NCI-H187 (cell line): ENCODE results near the gene GDI2.
"Not testable (repeated sequence)": the region's sequence is repeated elsewhere in the genome, so short reads cannot be mapped to it uniquely, and the experiment has no call there.

Experiments used
- DNase-seq, 2 experiments: peaks; one replicate each; lab custom pipeline; 2025; lab: John Stamatoyannopoulos, UW

GDI2 gene

DNA sequence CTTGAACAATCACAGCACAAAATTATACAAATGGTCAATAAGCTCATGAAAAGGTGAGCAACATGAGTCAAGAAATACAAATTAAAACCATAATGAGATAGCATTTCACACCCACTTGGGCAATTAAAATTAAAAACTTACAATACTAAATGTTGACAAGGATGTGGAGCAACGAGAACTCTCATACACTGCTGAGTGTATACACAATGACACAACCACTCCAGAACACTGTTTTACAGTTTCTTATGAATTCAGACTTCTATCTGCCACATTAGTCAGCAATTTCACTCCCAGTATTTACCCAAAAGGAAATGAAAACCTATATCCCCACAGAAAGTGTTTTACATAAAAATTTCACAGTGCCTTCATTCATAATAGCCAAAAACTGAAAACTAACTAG, 31.1 kb downstream of the GDI2 start:
- DNase-seq = no peak

DNA sequence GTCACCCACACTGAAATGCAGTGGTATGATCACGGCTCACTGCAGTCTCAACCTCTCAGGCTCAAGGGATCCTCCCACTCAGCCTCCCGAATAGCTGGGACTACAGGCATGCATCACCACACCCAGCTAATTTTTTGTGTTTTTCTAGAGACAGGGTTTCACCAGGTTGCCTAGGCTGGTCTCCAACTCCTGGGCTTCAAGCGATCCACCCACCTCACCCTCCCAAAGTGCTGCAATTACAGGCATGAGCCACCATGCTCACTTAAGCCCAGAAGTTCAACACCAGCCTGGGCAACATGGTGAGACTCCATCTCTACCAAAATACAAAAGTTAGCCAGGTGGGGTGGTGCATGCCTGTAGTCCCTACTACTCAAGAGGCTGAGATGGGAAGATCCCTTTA, 33.5 kb downstream of the GDI2 start:
- DNase-seq = no peak

DNA sequence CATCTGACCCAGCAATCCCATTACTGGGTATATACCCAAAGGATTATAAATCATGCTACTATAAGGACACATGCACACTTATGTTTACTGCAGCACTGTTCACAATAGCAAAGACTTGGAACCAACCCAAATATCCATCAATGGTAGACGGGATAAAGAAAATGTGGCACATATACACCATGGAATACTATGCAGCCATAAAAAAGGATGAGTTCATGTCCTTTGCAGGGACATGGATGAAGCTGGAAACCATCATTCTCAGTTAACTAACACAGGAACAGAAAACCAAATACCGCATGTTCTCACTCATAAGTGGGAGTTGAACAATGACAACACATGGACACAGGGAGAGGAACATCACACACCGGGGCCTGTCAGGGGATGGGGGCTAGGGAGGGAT, 35.5 kb downstream of the GDI2 start:
- DNase-seq = not testable (repeated sequence)

DNA sequence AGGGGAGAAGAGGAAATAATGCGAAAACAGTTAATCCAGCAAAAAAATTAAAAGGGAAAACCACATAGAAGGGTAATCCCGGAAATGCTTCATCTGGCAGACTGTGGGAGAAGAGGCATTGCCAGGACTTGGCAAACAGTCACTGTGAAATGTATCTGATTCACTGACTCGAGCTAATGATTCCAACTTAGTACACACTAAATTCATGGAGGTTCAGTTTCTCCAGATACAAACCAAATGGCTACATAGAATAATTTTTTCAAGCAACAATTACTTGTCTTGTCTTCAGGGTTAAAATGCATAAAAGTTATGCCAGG, 36.4 kb downstream of the GDI2 start:
- no peak for DNase-seq

DNA sequence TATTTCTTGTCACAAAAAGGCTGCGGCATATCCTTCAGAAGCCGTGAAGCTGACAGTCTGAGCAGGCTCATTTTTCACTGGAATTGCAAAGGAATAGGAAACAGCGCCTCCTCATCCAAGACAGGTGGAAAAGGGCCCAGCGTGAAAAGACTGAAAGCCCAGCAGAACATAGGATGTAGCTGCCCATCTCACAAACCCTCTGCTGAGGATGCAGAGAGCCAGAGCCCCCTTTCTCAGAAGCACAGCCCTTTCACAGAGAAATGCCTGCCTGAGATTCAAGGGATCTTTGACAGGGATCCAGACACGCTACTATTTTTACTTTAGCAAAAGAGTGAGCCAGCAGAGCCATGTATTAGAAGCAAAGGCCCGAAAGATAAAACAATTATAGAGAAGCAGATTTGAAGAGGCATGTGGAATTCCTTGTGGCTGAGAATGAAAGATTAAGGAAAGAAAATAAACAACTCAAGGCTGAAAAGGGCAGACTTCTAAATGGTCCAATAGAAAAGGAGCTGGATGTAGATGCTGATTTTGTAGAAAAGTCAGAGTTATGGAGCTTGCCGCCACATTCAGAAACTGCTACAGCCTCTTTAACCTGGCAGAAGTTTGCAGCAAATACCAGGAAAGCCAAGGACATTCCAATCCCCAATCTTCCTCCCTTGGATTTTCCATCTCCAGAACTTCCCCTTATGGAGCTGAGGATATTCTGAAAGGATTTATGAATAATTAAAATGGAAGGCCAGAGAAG, 36.9 kb downstream of the GDI2 start:
- DNase-seq = no peak

DNA sequence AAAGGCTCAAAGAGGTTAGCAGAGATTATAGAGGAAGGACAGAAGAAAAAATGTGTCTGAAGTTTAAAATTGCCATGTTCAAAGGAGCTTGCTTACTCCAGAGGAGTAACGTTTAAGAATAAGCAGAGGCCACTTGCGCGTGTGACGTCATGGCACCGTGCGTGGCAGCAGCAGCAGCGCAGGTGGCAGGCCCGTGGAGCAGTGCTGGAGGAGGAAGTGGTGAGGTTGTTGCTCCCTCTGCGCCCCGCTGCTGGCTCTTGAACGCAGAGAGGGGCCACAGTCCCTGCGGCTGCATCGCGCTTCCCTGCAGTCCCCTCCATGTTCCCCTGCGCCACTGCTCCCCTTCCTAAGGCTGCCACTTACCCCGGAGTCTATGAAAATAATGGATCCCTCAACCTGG, 37.5 kb downstream of the GDI2 start:
- DNase-seq = no peak

DNA sequence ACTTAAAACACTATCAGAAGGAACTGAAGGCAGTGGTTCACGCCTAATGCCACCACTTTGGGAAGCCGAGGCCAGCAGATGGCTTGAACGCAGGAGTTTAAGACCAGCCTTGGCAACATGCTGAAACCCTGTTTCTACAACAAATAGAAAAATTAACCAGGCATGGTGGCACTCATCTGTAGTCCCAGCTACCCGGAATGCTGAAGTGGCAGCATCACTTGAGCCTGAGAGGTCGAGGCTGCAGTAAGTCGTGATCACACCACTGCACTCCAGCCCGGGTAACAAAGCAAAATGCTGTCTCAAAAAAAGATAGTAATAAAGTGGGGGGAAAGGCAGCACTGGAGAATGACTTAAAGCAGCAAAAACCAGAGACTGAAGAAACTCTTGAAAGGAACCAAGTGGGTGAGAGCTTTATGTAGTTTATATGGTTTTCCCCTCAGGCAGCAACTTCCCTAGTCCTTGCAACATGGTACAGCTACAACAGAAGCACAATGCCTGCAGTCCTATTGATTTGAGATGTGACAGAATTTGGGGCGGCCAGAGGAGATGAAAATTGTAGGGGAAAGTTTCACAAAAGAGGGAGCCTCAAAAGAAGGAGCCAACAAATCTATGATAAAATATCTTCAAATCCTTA, 38.1 kb downstream of the GDI2 start:
- DNase-seq = no peak

DNA sequence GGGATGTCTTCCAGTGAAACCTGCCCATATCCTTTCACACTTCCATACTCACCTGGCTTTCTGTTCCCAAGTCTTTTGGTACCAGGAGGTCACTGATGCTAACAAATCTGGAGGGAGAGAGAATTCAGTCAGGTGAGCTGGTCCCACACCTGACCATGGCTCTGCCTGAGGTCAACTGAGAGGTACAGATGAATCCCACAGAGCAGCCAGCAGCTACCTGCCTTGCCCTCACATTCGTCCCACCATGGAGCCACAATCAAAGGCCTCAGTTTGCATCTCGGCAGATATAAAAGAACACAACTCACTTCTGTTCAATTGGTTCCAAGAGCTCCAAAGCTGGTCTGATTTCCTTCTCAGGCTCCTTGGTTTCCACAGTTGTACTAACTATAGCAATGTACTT, 47.0 kb downstream of the GDI2 start:
- DNase-seq = no peak

DNA sequence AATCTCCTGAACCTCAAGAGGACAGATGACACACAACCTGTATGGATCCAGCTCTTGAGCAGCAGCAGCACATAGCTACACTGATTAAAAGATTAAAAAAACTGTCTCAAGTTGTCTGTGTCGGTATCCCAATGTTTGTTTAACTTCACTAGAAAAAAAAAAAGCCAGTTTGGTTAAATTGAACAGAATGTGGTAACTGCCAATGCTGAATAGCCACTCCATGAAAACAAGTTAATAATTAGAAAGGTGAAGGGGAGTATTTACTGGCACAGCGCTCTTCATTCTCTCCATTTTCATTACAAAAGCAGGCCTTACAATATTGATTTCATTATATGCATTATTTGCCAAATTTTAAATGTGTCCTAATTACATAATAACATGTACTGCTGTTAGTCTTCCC, 47.6 kb downstream of the GDI2 start:
- no peak for DNase-seq

DNA sequence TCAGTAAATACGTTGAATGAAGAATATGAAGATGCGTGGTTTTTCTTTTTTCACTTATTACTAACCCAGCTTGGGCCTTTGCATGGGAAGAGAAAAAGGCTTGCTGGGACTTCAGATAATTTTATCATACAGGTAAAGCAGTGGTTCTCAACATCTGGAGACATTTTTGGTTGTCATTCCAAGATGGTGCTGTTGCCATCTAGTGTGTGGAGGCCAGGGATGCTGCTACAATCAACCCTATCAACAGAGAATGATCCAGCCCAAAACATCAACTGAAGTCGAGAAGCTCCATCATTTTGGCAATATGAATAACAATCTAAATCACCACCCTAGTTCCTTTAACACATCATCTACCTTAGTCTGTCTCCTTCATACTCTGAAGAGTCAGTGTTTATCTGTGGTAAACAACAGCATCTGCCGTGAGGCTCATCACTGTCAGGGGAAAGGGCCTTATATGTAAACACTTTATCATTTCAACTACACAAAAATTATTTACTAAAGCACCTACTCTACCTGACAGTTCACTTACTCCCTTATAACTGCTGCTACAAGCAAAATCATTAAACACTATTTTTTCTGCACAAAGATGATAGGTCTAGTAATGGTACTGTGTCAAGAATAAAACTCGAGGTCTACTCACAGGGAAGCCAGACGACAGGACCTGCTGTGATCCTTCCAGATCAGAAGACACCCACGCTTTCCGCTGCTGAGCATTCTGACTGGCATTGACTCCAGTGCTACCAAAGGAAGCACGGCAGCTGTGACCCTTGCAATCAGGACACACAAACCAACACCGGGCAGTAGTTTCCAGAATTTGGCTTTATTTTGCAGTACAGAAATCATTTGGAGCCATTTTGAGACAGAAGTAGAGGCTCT, 48.6 kb downstream of the GDI2 start:
- no peak for DNase-seq

DNA sequence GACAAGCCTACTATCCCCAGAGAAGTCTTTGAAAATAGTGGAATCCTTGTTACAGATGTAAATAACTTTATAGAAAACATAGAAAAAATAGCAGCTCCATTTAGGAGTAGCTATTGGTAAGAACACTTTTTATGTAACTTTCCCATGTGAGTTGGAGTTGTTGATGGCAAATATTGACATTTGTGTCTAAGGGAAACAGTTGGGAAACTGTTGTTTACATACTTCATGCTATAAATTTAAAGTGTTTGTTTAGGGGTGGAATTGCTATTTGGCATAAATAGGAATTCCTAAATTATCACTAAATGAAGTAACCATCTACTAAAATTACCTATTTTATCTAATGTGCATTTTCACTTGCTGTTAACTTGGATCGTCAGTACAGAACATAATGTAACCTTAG, 50.7 kb downstream of the GDI2 start:
- no peak for DNase-seq

DNA sequence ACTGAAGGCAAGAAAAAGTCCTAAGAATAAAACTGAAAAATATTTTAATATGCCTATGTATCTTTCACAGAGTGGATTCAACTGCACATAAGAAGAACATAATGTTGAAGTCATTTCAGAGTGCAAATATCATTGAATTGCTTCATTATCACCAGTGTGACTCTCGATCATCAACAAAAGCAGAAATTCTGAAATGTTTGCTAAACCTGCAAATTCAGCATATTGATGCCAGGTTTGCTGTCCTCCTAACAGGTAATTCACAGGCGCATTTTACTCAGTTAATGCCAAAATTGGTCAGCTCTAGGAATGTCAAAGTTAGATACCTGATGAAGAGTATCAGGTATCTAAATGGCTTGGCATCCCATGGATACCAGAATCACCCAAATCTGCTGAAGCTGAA, 52.0 kb downstream of the GDI2 start:
- DNase-seq = no peak

DNA sequence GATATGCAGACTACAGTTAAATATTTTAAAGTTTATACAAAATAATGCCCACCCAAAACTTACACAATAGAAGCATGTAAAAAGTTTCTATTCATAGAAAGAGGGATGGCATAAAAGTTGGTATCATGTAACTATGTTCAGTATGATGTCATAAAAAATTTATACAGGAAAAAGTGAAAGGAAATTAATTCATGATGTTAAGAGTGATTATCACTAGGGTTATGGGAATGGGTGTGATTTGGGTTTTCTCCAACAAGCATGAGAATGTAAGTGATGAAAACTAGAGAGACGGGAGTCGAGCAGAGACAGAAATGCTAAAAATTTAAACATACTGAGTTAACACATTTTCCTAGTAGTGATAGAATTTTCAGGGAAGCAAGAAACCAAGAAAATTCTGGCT, 52.7 kb downstream of the GDI2 start:
- DNase-seq = no peak

DNA sequence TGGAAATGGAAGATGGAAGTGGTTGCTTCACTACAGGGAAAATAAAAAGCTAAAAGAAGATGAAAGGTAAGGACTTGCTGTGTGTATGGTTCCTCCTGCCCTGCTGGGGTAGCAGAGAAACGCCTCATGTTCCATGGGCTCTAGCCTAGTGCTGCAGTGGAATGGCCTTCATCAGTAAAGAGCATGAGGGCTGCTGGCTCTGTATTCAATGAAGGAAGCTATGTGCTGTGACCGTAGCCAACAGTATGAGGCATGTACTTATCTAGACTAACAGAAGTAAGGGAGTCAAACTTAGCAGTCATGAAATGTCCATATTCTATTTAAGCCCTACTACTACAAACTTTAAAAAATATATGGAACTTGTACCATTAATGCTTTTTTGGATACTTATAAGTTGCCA, 54.3 kb downstream of the GDI2 start:
- DNase-seq = no peak

DNA sequence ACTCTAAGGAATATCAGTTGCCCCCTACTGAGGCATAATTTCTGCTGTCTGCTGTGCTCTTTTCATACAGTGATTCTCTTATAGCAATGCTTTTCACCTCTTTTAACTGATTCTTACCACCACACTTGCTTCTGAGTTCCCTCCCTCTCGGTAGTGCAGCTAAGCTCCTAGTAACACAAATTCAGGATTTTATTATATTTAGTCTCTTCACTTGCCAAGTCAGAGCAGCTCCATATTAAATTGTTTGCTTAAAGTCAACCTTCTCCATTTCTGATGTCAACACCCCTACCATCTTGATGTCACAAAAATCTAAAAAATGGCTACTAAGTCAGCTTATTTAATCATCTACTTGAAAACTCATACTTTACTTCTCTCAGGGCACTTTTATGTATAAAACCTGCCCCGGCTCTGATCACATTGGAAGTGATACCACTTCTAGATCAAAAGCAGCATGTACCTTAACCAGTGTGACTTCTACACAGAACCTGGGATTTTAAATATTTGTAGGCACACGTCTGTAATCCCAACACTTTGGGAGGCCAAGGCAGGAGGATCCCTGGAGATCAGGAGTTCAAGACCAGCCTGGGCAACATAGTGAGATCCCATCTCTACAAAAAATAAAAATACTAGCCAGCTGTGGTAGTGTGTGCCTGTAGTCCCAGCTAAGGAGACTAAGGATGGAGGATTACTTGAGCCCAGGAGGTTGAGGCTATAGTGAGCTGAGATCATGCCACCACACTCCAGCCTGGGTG, 55.3 kb downstream of the GDI2 start:
- DNase-seq = no peak

DNA sequence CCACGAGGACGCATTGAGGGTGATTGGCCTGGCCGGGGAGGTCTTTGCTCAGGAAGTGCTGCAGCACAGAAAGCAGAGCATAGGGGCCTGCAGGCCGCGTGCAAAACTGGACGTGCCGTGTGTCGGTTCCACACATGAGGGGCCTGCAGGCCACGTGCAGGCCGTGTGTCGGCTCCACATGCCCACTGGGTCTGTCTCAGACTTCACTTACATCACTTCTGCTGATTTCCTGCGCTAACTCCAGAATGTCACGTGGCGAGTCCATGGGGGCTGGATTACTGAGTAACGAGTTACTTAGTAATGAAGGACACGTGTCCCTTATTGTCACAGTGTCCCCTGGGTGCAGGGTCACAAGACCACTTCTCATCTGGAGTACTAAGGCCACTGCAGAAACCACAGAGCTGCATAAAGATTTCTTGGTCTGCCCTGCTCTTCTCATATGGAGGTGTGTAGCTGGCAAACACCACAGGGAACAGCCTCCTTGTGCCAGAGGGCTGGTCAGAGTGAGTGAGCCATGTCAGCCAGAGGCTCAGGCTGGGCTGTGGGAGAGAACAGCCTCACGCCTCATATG, 60.8 kb downstream of the GDI2 start:
- DNase-seq = no peak

DNA sequence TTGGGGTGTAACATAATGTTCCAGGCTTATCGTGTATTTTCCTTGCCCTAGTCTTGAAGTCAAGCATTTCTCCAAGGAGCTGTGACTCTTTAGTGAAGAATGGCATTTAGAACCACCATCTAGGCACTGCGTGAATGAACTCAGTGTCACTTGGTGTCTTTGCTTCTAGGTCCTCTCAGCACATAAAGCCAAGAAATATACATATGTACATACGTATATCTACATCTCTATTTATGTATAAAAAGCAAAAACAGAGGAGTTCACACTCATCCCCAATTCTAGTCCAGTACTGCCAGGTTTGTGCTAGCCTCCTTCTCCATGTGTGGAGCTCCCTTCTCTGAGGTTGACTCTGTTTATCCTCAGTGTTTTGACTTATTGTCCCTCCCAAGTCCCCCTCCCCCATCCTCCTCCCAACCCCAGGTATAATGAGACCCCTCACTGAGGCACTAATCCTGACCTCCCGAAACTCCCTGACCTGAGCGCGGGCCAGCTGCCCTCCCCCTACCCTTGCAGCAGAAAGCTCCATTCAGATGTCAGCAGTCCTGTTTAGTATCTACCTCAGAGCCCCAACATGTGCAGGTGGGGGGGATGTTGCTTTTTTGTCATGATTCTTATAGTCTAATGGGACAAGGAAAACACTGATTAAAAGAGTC, 61.5 kb downstream of the GDI2 start:
- no peak for DNase-seq

DNA sequence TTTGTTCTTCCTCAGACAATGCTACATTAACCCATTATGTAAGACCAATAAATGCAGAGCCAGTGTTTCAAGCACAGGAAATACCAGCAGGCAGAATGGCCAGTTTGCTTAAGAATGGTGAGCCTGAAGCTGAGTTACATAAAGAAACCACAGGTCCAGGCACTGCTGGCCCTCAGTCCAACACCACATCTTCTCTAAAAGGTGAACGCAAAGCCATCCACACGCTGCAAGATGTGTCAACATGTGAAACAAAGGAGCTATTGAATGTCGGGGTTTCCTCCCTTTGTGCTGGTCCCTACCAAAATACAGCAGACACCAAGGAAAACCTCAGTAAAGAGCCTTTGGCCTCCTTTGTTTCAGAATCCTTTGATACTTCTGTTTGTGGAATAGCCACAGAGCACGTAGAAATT, 64.8 kb downstream of the GDI2 start:
- no peak for DNase-seq

DNA sequence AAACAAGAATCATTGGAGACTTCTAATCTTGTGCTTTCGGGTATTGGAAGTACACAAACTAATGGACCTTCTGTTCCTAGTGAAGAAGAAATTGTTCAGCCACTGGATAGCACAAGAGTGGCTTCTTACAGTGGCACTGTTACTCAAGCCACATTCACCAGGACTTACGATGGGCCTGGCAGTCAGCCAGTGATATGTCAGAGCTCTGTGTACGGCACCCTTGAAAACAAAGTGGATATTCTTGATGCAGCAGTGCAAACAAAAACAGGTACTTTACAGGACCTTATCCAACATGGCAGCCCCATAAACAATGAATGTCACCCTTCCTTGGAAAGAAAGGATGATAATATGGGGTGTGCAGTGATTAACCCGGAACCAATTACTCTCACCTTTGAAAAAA, 67.0 kb downstream of the GDI2 start:
- no peak for DNase-seq

DNA sequence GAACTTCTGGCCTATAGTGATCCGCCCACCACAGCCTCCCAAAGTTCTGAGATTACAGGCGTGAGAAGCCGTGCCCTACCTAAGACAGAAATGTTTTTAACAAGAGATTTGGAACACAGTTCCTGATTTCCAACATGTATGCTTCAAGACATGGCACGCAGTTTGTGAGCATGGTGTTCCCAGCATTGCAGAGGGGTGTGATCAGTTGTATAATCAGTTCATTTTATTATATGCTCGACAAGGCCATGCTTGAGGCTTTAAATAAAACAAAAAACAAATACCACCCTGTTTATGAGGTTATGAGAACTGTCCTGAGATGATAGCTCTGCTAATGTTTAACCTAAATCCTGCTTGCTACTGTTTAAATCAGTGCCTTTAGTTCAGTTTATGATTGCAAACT, 68.4 kb downstream of the GDI2 start:
- no peak for DNase-seq

DNA sequence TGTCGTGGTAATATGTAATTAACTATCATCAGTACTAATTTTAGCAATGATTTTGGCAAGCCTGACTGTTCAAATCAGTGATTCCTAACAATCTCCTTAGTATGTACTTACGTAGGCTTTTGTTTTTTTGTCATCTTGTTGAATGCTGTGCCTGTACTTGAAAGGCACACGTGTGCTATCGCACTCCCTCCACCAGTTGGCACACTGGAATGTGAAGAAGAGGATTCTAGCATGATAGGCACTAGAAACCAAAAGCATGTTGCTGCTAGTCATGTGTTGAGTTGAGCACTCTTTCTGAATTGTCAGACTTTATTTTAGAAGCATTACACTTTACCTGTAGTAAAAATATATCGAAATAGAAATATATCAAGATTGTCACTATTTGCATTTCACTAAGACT, 69.5 kb downstream of the GDI2 start:
- DNase-seq = no peak

DNA sequence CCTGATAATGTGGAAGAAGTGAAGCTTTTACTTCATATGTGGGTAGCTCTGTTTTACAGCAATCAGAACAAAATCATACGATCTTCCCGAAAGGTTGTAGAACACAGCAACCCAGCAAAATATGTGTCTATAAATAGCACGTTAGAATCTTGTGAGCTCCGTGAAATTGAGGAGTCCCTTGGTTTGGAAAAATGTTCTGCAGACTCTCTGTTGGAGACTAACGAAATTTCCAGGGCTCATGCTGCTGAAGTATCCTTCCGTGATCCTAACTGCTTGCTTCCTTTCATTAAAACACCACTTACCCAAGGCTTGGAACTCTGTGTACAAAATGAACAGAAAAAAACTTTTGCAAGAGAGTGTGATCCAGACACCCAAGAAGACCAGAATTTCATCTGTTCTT, 71.1 kb downstream of the GDI2 start:
- DNase-seq = no peak
